Lung (tissue), 12 donors: ENCODE measurements around the gene F3. TPM values are rescaled to one million over a fixed set of nuclear protein-coding genes. Genes with fewer than 3 reads are reported as not detected.
"Not testable (repeated sequence)": the region's sequence is repeated elsewhere in the genome, so short reads cannot be mapped to it uniquely, and the experiment has no call there.

Experiments
- ATAC-seq: fragments of 200-7000 bp; cut with Tn5 transposase; one replicate; pipeline ENCODE4 v1.9.1; 2020; ENCODE audit warnings: moderate number of reproducible peaks; ENCODE audit not compliant: insufficient read depth, low FRiP score
- DNase-seq, 3 donors: peaks; one replicate each; pipeline ENCODE4 v3.0.0-alpha.2; 2013 to 2017
- H3K27ac ChIP-seq, 2 donors: one replicate each; pipeline ENCODE4 v1.5.1; 2013; ENCODE audit warnings: mild to moderate bottlenecking in 2 of 2, moderate library complexity in 2 of 2, control low read depth in 1 of 2, inconsistent platforms in 1 of 2, low read depth in 1 of 2, low read length in 1 of 2
- H3K27me3 ChIP-seq, 3 donors: one replicate each; pipeline ENCODE4 v1.5.1; 2013; ENCODE audit warnings: low read length in 2 of 3; ENCODE audit not compliant: control insufficient read depth in 3 of 3, insufficient read depth in 3 of 3
- H3K36me3 ChIP-seq, 4 donors: one replicate each; pipeline ENCODE4 v1.5.1; 2013; ENCODE audit warnings: low read length in 4 of 4, mild to moderate bottlenecking in 1 of 4, moderate library complexity in 1 of 4; ENCODE audit not compliant: control insufficient read depth in 4 of 4, insufficient read depth in 4 of 4
- H3K4me1 ChIP-seq, 5 donors: one replicate each; pipeline ENCODE4 v1.5.1; 2013; ENCODE audit warnings: low read length in 5 of 5, mild to moderate bottlenecking in 2 of 5, moderate library complexity in 1 of 5; ENCODE audit not compliant: control insufficient read depth in 5 of 5, insufficient read depth in 5 of 5
- H3K4me3 ChIP-seq: one replicate; pipeline ENCODE4 v1.5.1; 2013; ENCODE audit warnings: mild to moderate bottlenecking, control low read depth, moderate library complexity
- H3K9ac ChIP-seq, 2 donors: one replicate each; pipeline ENCODE4 v1.5.1; 2013; ENCODE audit warnings: low read length in 2 of 2, control low read depth in 1 of 2; ENCODE audit not compliant: insufficient read depth in 1 of 2
- H3K9me3 ChIP-seq, 4 donors: one replicate each; pipeline ENCODE4 v1.5.1; 2013; ENCODE audit warnings: low read length in 3 of 4, mild to moderate bottlenecking in 1 of 4, moderate library complexity in 1 of 4; ENCODE audit not compliant: control insufficient read depth in 4 of 4, insufficient read depth in 3 of 4
- WGBS, 2 donors: extraction: QIAGEN DNeasy Blood & Tissue Kit; methylation state at CpG; one replicate each; pipeline ENCODE4 v1.1.7; 2013; 5-methylcytosine and 5-hydroxymethylcytosine counted together
- polyA plus RNA-seq, 2 donors: library from polyadenylated mRNA; stranded (reverse); fragments of 200-250 nt; gene quantifications; one replicate each; pipeline ENCODE4 v1.2.1, GENCODE V29; 2013
- total RNA-seq, 2 donors: library from RNA; depleted of rRNA in 1 of 2; stranded (reverse); fragments of >200 nt in 1 of 2; gene quantifications; one replicate each; pipeline ENCODE4 v1.2.1, GENCODE V29; 2014 to 2021
- TF ChIP-seq, protein P1 (sequence below): IDR thresholded peaks from 2 replicates; pipeline ENCODE4 v1.5.1; 2012; ENCODE audit warnings: mild to moderate bottlenecking; ENCODE audit errors: control extremely low read depth, extremely low read depth
- donor health status: control.
- donor health status: control.
- donor health status: Bipolar disorder and iron deficiency.
- donor health status: healthy.
- donor health status: DM: yes; HTN: yes; CAD: no.

The F3 gene
- total and polyA plus RNA-seq, 4 donors, result 107 to 307 (median 189) TPM

DNA sequence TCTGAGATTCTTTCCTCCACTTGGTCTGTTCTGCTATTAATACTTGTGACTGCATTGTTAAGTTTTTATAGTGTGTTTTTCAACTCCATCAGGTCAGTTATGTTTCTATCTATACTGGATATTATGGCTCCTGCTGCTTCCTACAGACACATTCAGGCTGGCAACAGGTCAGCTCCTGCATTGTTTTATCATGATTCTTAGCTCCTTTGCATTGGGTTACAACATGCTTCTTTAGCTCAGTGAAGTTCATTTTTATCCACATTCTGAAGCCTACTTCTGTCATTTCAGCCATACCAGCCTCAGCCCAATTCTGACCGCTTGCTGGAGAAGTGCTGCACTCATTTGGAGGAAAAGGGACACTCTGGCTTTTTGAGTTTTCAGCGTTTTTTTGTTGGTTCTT lies 37.3 kb upstream of the F3 start:
- WGBS, 2 donors, result 81 to 90% methylated on average over 2 of the region's 2 CpGs
- no peak for ATAC-seq
- TF ChIP-seq, protein P1, sequence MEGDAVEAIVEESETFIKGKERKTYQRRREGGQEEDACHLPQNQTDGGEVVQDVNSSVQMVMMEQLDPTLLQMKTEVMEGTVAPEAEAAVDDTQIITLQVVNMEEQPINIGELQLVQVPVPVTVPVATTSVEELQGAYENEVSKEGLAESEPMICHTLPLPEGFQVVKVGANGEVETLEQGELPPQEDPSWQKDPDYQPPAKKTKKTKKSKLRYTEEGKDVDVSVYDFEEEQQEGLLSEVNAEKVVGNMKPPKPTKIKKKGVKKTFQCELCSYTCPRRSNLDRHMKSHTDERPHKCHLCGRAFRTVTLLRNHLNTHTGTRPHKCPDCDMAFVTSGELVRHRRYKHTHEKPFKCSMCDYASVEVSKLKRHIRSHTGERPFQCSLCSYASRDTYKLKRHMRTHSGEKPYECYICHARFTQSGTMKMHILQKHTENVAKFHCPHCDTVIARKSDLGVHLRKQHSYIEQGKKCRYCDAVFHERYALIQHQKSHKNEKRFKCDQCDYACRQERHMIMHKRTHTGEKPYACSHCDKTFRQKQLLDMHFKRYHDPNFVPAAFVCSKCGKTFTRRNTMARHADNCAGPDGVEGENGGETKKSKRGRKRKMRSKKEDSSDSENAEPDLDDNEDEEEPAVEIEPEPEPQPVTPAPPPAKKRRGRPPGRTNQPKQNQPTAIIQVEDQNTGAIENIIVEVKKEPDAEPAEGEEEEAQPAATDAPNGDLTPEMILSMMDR, result no peak

DNA sequence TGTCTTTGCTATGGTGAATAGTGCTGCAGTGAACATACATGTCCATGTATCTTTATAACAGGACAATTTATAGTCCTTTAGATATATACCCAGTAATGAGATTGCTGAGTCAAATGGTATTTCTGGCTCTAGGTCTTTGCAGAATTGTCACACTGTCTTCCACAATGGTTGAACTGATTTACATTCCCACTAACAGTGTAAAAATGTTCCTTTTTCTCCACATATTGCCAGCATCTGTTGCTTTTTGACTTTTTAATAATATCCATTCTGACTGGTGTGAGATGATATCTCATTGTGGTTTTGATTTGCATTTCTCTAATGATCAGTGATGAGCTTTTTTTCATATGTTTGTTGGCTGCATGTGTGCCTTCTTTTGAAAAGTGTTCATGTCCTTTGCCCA lies 32.4 kb upstream of the F3 start:
- H3K27ac ChIP-seq, result not testable (repeated sequence)

More for the DNA sequence above, 37.3 kb upstream of the F3 start:
- Histone ChIP-seq H3K27me3 (no peaks in the 10 kb centered on the region), H3K9ac (no peak overlapping the region), H3K4me3 (no peak overlapping the region), H3K36me3 (no peaks in the 10 kb centered on the region), H3K27ac (no peak overlapping the region), H3K9me3 (peaks cover 0 to 3% (median 0%) of the 10 kb centered on the region in 4 donors), H3K4me1 (peaks cover 0 to 7% (median 0%) of the 10 kb centered on the region in 5 donors)
- no peak for DNase-seq

DNA sequence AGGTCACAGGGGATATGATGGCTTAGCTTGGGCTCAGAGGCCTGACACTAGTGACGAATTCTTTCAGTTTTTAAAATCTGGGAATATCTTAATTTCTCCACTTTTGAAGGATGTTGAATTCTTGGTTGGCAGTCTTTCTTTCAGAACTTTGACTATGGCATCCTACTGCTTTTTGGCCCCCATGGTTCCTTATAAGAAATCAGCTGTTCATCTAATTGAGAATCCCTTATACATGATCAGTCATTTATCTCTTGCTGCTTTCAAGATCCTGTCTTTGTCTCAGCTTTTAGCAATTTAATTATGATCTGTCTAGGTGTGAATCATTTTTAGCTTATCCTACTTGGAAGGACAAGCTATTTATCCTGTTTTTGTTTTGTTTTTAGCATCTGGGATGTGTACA lies 31.2 kb upstream of the F3 start:
- ATAC-seq, result no peak
- no peaks in the 10 kb centered on the region for H3K36me3 ChIP-seq
- no peak overlapping the region for H3K4me3 ChIP-seq
- 94 to 95% methylated on average over 1 of the region's 1 CpG for WGBS, 2 donors
- H3K9ac ChIP-seq, result no peak overlapping the region
- no peak overlapping the region for H3K27ac ChIP-seq
- peaks cover 0 to 3% (median 0%) of the 10 kb centered on the region in 4 donors for H3K9me3 ChIP-seq
- H3K4me1 ChIP-seq, result no peaks in the 10 kb centered on the region
- TF ChIP-seq, protein P1, result no peak
- H3K27me3 ChIP-seq, result no peaks in the 10 kb centered on the region
- DNase-seq, result no peak

More for the DNA sequence above, 32.4 kb upstream of the F3 start:
- not testable (repeated sequence) for H3K27me3 ChIP-seq, H3K9ac ChIP-seq, H3K9me3 ChIP-seq, ATAC-seq, DNase-seq, H3K4me1 ChIP-seq, H3K4me3 ChIP-seq, H3K36me3 ChIP-seq

DNA sequence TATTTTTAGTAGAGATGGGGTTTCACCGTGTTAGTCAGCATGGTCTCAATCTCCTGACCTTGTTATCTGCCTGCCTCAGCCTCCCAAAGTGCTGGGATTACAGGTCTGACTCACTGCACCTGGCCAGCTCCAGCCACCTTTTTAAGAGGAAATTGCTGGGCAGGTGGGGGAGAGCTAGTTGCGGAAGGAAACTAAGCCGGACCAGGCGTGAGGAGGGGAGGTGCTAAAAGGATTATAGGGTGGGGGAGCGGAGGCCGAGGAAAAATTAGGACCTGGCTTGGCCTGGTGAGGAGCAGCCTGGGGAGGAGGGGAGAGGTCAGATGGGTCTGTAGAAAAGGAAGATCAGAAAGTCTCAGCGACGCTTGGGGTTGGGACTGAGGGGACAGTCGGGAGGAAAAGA lies 29.4 kb upstream of the F3 start:
- 83 to 93% methylated on average over 9 of the region's 9 CpGs for WGBS, 2 donors
- not testable (repeated sequence) for H3K4me1 ChIP-seq, H3K36me3 ChIP-seq, H3K9me3 ChIP-seq, ATAC-seq, H3K9ac ChIP-seq, H3K4me3 ChIP-seq, DNase-seq, H3K27ac ChIP-seq, H3K27me3 ChIP-seq

DNA sequence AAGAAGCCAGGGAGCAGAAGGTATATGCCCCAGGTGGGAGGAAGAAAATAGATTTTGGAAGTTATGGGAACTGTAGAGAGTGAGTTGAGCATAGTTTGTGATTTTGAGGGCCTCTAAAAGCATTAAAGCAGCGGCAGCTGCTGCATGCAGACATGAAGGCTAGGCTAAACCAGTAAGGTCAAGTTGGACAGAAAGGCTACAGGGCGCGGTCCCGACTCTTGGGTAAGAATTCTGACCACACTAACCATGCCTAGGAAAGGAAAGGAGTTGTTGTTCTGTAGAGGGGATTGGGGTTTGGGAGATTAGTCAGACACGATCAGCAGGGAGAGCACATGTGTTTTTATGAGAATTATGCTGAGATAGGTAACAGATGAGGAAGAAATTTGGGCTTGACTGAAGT lies 27.2 kb upstream of the F3 start:
- not testable (repeated sequence) for ATAC-seq, H3K27me3 ChIP-seq
- 78 to 86% methylated on average over 5 of the region's 5 CpGs for WGBS, 2 donors

DNA sequence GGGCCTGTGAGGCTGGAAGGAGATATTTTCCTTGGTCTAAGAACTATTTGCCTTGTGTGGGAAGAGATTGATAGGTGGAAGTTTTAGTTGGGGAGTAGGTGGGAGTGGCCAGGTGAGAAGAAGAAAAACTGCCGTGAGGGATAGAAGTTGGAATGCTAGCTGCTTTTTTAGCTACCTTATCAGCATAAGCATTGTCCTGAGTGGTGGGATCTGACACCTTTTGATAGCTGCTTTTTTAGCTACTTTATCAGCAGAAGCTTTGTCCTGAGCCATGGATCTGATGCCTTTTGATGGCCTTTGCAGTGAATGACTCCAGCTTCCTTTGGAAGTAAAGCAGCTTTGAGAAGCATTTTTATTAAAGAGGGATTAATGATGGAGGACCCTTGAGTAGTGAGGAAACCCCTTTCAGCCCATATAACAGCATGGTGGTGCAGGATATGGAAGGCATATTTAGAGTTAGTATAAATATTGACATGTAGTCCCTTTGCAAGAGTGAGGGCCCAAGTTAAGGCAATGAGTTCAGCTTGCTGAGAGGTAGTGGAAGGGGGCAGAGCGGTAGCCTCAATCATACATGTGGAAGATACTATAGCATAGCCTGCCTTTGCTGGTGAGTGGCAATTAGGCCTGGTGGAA lies 26.5 kb upstream of the F3 start:
- ATAC-seq, H3K27ac ChIP-seq, H3K36me3 ChIP-seq, H3K4me1 ChIP-seq, DNase-seq, H3K27me3 ChIP-seq, H3K9me3 ChIP-seq, H3K9ac ChIP-seq, H3K4me3 ChIP-seq: not testable (repeated sequence)
- WGBS, 2 donors, result 95 to 96% methylated on average over 2 of the region's 2 CpGs

More for the DNA sequence above, 27.2 kb upstream of the F3 start:
- H3K27ac ChIP-seq, H3K4me3 ChIP-seq, H3K9me3 ChIP-seq, DNase-seq, H3K36me3 ChIP-seq, H3K9ac ChIP-seq, H3K4me1 ChIP-seq: not testable (repeated sequence)

DNA sequence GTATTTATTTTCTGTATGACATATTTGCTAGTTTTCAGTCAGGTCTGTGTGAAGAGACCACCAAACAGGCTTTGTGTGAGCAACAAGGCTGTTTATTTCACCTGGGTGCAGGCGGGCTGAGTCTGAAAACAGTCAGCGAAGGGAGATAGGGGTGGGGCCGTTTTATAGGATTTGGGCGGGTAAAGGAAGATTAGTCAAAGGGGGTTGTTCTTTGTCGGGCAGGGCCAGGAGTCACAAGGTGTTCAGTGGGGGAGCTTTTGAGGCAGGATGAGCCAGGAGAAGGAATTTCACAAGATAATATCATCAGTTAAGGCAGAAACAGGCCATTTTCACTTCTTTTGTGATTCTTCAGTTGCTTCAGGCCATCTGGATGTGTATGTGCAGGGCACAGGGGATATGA lies 24.9 kb upstream of the F3 start:
- not testable (repeated sequence) for H3K27me3 ChIP-seq, H3K9me3 ChIP-seq, H3K4me3 ChIP-seq, DNase-seq, H3K4me1 ChIP-seq, H3K36me3 ChIP-seq, ATAC-seq, H3K27ac ChIP-seq, H3K9ac ChIP-seq
- 69 to 71% methylated on average over 5 of the region's 5 CpGs for whole genome bisulfite sequencing, 2 donors
